OCI-M2 (cell line): ENCODE results near the gene MEIKIN.
"Not testable (repeated sequence)": the region's sequence is repeated elsewhere in the genome, so short reads cannot be mapped to it uniquely, and the experiment has no call there.

Experiments
- DNase-seq: peaks from one replicate; lab custom pipeline; 2025; ENCODE audit not compliant: unreplicated experiment; lab: John Stamatoyannopoulos, UW

The MEIKIN gene

GRCh38 chr5:131914472-131914871 lies 31.0 kb downstream of the MEIKIN start:
- no peak for DNase-seq

- no peak for DNase-seq
Observed at GRCh38 chr5:131913603-131914002, 31.9 kb downstream of the MEIKIN start.

- DNase-seq = no peak
Observed at GRCh38 chr5:131906668-131907067, 38.8 kb downstream of the MEIKIN start.

- not testable (repeated sequence) for DNase-seq
Observed at GRCh38 chr5:131902266-131902665, 43.2 kb downstream of the MEIKIN start.

GRCh38 chr5:131899686-131900085 lies 45.8 kb downstream of the MEIKIN start:
- no peak for DNase-seq

- DNase-seq = no peak
Observed at GRCh38 chr5:131883984-131884383, 61.5 kb downstream of the MEIKIN start.

GRCh38 chr5:131879705-131880104 lies 65.8 kb downstream of the MEIKIN start:
- no peak for DNase-seq

- DNase-seq = no peak
Observed at GRCh38 chr5:131877873-131878272, 67.6 kb downstream of the MEIKIN start.

GRCh38 chr5:131871251-131871650 lies 74.2 kb downstream of the MEIKIN start:
- DNase-seq = not testable (repeated sequence)

GRCh38 chr5:131867524-131867923 lies 77.9 kb downstream of the MEIKIN start:
- DNase-seq = no peak

GRCh38 chr5:131863700-131864099 lies 81.8 kb downstream of the MEIKIN start:
- DNase-seq = no peak

GRCh38 chr5:131857388-131857787 lies 88.1 kb downstream of the MEIKIN start:
- DNase-seq = no peak

- DNase-seq = no peak
Observed at GRCh38 chr5:131855452-131855851, 90.0 kb downstream of the MEIKIN start.

GRCh38 chr5:131854134-131854533 lies 91.3 kb downstream of the MEIKIN start:
- no peak for DNase-seq

- DNase-seq = no peak
Observed at GRCh38 chr5:131848662-131849061, 96.8 kb downstream of the MEIKIN start.

- no peak for DNase-seq
Observed at GRCh38 chr5:131846536-131846935, 98.9 kb downstream of the MEIKIN start.

GRCh38 chr5:131845828-131846227 lies 99.6 kb downstream of the MEIKIN start:
- no peak for DNase-seq

- not testable (repeated sequence) for DNase-seq
Observed at GRCh38 chr5:131842971-131843370, 102.5 kb downstream of the MEIKIN start.

GRCh38 chr5:131832702-131833101 lies 112.8 kb downstream of the MEIKIN start:
- DNase-seq = not testable (repeated sequence)

GRCh38 chr5:131825404-131826013 lies 120.0 kb downstream of the MEIKIN start:
- no peak for DNase-seq

GRCh38 chr5:131824631-131825030 lies 120.8 kb downstream of the MEIKIN start:
- no peak for DNase-seq

GRCh38 chr5:131821221-131821620 lies 124.2 kb downstream of the MEIKIN start:
- DNase-seq = no peak

- no peak for DNase-seq
Observed at GRCh38 chr5:131818001-131818724, 127.3 kb downstream of the MEIKIN start.
